ENCODE results near the gene TMEM86B.

Gene TMEM86B

DNA sequence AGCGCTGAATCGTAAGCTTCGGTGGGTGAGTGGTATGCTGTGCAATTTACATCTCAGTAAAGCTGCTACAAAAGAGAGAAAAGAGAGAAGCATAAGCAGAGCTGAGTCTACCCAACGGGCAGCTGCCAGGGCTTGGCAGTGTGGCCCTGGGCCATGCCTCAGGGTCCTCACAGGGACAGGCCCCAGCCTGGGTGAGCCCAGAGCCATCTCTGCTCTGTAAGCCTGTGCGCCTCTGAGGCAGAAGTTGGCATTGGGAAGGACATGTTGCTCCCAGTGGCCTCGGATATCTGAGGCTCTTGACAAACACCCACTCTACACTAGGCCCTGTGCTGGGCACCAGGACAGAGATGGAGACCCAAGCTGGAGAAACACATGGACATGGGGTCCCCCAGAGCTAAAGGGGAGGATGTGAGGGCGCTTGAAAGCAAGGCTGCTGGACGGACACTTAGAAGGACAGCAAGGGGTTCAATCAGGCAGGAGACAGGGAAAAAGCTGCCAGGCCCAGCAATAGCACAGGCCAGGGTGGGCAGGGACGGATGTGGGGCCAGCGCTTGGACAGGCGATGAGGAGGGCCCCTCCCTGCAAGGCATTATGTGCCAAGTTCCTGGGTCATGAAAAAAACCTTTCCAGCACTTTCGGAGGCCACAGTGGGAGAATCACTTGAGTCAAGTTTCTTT lies 15.6 kb upstream of the TMEM86B start:
- no peak for DNase-seq (ENCODE audit: low read depth)
- no peak overlapping the region for H3K4me3 ChIP-seq (ENCODE audit: low read depth, low read length)

DNA sequence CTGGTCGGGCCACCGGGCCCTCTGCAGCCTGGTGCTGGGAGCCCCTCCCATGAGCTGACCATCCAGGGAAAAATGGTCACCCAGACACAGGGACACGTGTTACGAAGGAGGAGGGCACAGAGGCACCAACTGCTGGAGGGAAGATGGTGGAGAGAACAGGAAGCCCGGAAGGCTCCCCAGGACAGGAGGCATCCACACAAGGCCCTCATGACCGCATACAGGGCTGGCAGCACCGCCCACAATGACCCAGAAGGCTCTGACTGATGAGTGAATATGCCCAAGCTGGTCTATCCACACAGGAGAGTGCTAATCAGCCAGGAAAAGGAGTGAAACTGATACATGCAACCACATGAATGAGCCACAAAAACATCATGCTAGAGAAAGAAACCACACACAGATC lies 14.0 kb upstream of the TMEM86B start:
- no peak for DNase-seq (ENCODE audit: low read depth)
- H3K4me3 ChIP-seq (ENCODE audit: low read depth, low read length), result no peak overlapping the region

DNA sequence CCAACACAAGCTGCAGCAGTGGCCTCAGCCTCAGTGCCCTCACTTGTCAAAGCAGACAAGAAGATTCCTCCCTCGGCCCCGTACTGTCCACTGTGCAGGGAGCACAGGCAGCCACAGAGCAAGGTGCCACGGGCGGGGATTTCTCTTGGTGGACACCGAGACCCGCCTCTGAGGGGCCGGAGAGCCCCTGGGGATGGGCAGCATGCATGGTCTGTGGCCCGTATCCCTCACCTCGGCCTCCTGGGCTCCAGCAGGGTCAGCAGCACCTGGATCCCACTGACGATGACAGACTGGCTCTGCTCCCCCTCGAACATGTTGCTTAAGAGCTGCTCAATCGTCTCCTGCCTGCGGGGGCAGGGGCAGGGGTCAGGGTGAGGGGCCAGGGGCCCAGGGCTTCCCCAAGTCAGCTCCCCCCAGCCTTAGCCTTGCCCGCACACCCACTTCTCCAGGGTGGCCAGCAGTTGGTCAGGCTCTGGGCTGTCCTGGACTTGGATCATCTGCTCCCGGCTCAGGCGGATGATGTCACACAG lies 13.4 kb upstream of the TMEM86B start:
- no peak overlapping the region for H3K4me3 ChIP-seq (ENCODE audit: low read depth, low read length)
- DNase-seq (ENCODE audit: low read depth), result no peak

DNA sequence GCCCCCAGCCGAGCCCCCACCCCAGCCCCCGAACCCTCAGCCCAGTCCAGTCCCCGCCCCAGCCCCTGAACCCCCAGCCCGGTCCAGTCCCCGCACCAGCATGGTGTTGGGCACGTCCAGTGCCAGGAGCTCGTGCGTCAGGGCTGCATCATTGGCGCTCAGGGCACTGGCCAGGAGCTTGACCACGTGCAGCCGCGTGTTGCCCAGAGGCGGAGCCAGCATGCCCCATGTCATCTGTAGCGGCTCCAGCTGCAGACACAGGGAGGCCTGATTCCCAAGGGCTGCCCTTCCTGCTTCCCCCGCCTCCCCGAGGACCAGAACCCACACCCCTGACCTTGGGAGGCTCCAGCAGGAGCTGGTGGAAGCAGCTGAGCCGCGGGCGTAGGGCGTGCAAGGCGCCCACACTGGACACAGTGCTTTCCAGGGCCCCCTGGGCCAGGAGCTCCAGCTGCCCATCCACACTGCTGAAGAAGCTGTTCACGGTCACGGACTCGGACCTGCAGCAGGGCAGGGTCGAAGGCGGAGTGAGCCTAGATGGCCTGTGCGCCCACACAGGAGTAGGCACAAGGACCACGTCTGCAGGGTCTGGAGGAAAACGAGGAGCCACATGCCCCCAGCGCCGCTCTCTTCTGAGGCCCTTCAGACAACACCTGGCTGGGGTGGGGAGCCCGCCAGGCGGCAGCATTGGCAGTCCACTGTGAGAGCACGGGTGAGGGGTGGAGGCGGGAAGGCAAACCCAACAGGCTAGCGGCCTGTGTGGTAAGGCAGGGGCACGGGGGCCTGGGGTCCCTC lies 12.8 kb upstream of the TMEM86B start:
- DNase-seq (ENCODE audit: low read depth), result no peak
- no peak overlapping the region for H3K4me3 ChIP-seq (ENCODE audit: low read depth, low read length)

DNA sequence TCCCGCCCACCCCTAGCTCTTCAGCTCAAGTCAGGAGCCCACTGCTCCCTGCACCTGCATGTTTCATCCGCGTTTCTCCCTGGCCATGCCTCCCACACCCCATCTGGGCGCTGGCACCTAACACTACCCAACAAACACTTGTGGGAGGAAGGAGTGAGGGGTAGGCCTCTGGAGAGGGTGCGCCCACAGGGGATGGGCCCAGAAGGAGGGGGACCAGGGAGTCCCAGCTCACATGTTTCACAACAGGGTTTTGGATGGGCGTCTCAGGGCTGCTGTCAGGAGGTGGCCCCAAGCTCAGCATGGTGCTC lies 12.1 kb upstream of the TMEM86B start:
- no peak for DNase-seq (ENCODE audit: low read depth)
- H3K4me3 ChIP-seq (ENCODE audit: low read depth, low read length), result no peak overlapping the region

DNA sequence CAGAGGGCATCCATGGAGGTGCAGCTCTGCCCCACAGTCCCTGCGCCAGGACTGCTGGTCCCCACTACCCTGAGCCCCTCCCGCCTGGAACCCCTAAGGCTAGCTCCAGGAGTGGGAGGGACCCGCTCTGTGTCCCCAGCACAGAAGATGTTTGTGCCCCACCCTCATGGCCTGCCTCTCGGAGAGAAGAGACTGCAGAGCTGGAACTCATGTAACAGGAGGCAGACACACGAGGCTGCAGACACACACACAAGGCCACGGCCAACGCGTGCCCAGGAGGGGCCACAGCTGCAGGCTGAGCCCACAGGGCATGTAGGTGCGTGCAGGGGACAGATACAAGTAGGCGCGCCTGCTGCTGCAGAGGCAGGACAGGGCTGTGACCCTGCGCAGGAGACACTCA lies 10.4 kb upstream of the TMEM86B start:
- no peak for DNase-seq (ENCODE audit: low read depth)
- H3K4me3 ChIP-seq (ENCODE audit: low read depth, low read length), result no peak overlapping the region

DNA sequence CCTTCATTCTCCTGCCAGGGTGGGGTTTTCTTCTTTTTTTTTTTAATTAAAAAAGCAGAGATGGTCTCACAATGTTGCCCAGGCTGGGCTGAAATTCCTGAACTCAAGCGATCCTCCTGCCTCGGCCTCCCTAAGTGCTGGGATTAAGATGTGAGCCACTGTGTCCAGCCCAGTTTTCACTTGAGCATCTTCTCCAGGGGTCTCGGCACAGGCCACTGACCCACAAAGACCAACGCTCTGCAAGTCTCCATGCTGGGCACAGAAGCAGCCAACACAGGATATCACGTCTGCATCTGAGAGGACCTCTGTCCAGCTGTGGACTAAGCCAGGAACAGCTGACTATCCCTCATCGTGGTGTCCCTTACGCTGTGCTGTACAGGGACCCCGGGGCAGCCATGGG lies 9.5 kb upstream of the TMEM86B start:
- no peak overlapping the region for H3K4me3 ChIP-seq (ENCODE audit: low read depth, low read length)
- DNase-seq (ENCODE audit: low read depth), result no peak

DNA sequence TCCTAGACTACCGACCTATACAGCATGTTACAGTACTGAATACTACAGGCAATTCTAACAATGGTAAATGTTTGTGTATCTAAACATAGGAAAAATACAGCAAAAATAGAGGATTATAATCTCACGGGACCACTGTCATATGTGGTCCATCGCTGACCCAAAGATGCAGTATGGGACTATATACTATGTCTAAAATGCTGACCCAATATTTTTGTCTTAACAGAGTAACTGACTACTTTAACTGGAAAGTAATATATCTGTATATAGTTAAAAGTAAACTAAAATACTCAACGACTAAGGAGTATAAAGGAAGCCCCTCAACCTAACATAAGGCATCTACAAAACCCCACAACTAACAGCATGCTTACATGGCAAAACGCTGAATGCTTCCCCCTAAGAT lies 4.4 kb upstream of the TMEM86B start:
- no peak overlapping the region for H3K4me3 ChIP-seq (ENCODE audit: low read depth, low read length)
- no peak for DNase-seq (ENCODE audit: low read depth)

DNA sequence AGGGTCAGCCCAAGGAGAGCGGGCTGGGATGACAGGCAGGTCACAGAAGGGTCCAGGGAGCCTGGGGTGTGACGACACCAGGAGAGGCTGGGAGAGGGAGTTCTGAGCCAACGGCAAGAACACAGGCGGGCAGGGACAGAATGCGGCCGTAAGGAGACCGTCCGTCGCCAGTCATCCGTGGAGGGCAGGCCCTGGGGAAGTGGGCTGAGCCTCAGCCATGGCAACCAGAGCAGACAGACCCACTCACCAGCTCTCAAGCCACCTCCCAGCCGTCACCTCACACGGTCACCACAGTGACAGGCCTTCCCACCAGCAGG lies 3.7 kb upstream of the TMEM86B start:
- H3K4me3 ChIP-seq (ENCODE audit: low read depth, low read length), result no peak overlapping the region
- no peak for DNase-seq (ENCODE audit: low read depth)

DNA sequence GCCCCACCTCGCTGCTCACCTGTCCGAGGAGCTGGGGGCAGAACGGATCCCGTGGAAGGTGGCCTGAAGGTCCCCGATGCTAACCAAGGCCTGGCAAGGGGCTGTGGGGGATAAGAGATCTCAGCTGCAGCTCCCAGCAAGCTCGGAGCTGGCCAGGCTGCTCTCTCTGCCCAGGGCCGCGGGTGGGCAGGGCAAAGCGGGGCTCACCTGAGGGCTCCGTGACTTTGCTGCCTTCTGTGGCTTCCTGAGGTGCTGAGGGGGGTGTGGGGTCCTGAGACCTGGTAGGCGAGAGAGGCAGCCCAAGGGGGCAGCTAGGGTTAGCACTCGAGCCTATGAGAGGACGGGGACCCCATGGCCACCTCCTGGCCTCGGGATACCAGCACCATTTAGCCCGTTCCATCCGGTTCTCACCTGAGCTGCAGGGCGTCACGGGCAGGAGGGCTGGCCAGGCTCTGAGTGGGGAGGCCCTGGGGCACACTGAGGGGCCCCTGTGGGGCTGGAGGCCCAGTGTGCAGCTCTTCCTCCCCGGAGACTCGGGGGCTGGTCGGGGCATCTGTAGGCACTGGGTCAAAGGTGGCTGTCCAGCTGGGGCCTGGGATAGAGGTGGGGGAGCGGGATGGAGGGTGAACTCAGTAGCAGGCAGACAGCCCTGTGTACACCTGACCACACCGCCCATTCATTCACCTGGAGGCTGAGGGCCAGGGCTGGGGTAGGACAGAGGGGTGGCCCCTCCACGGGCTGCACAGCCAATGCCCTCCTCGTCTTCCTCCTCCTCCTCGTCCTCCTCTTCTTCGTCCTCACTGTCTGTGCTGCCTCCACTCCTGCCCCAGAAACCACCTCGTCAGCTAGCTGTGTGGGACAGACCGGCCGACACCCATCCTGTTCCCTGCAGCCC lies 3.1 kb upstream of the TMEM86B start:
- no peak overlapping the region for H3K4me3 ChIP-seq (ENCODE audit: low read depth, low read length)
- DNase-seq (ENCODE audit: low read depth), result no peak

DNA sequence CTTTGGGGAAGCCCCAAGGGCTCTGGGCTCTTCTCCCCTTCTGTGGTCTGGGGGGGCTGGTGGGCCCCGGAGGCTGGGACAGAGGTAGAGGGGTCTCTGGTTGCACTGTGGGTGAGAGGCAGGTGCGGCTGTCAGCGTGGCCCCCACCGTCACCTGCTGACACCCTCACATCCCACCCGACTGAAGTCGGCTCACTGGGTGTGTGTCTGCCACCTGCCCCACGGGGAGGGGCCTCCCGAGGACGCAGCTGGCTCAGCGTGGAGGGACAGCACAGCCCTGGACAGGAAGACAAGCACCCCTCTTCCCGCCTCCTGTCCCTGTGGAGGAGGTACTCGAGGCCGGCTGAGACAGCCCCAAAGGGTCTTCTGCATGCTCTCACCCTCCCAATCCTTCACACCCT lies 2.2 kb upstream of the TMEM86B start:
- H3K4me3 ChIP-seq (ENCODE audit: low read depth, low read length), result no peak overlapping the region
- DNase-seq (ENCODE audit: low read depth), result no peak

DNA sequence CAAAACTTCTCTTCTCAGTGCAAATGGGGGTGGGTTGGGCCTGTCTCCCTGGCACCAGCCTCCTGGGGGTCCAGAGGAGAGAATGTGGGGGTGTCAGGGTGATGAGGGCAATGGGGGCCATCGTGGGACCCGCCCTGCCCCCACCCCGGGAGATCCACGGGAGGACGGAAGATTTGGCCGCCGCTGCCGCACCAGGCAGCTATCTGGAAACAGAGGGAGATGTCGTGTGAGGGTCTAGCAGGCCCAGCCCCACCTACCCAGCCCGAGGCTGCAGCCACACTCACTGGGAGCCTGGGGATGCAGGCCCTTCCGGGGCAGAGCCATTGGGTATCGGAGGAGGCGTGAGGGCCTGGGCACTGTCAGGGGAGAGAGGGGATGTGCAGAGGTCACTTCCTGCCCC lies 1.8 kb upstream of the TMEM86B start:
- no peak for DNase-seq (ENCODE audit: low read depth)
- H3K4me3 ChIP-seq (ENCODE audit: low read depth, low read length), result no peak overlapping the region

DNA sequence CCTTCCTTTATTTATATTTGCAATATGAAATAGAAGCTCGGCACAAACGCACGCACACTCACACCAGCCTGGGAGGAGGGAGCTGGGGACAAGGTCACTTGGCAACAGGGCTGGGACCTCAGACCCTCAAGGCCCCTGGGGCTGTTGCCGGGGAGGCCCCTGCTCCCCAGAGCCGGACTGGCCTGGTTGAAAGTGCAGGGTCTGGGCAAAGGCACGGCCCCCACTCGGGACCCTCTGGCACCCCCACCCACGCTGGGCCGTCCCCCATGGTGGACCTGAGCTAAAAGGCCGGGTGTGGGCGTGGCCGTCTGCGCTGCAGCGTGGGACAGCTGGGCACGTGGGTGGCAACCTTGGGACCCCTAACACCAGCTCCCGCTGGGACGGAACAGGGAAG lies 1.2 kb upstream of the TMEM86B start:
- no peak for DNase-seq (ENCODE audit: low read depth)
- H3K4me3 ChIP-seq (ENCODE audit: low read depth, low read length), result no peak overlapping the region

DNA sequence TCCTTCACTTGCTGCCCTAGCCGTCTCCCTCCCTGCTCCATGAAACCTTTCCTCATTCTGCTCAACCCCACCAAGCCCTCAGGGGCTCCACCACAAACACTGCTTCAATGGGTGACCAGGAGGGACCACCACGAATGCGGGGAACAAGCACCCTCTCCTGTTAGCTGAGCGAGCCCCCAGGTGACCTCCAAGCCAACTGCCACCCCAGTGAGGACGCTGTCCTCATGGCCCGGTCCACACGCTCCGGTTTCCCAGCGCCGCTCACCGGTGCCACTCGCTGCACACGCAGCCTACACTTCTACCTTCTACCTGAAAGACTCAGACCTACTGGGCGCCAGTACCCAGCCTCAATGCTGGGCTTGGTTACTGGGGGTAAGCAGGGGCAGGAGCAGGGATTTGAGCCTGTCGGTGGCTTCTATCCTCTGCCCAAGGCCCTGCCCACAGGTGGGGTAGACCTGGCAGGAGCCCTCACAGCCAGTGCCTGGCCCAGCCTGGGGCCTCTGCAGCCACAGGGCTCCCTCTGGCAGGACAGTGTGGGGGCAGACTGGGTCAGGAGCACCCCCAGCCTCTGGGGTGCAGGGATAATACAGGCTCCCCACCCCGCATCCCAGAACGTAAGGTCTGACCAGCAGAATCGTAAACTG lies 704 bp upstream of the TMEM86B start:
- H3K4me3 ChIP-seq (ENCODE audit: low read depth, low read length), result no peak overlapping the region
- DNase-seq (ENCODE audit: low read depth), result no peak

DNA sequence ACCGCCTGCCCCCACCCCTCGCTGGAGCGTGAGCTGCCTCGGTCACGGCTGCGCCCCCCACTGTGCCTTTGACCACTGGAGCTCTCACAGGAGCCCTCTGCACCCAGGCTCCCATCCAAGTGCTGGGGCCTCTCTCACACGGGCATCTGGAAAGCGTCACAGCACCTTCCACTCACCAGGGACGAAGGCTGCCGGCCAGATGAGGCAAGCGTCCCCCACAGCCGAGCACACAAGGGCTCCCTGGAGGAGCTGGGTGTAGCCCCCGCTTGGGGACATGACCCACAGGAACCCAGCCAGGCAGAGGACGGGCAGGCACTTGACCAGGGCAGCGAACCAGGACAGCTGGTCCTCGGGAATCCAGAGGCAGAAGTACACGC lies 560 bp downstream of the TMEM86B start:
- no peak for DNase-seq (ENCODE audit: low read depth)
- no peak overlapping the region for H3K4me3 ChIP-seq (ENCODE audit: low read depth, low read length)

DNA sequence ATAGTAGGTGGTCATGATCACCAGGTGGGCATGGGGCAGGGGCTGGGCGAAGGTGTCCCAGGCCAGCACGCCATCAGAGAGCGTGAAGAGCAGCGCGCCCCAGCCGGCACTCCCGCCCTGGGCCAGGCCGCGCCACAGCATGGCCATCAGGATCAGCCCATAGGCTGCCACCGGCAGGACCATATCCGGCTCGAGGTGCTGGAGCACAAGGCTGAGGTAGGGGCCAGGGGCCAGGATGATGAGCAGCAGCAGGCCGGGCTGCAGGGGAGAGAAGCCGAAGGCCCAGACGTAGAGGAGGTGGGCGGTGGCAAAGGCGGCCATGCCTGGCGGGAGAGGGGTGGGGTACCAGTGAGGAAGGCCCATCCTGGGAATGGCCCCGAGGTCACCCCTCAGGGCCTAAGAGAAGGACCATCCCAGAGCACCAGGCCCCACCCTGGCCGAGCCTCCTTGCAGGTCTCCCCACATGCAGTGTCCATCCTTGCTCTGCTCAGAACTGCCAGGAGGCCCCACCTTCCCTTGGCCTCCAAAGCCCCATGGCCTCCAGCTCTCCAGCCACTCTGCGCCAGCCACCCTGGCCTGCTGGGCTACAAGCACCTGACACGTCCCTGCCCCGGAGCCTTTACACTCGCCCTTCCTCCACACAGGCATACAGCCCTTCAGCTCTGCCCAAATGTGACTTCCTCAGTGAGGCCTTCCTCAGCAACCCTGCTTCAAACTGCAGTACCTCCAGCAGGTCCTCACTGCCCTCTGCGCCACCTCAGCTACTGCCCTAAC lies 1.1 kb downstream of the TMEM86B start:
- no peak for DNase-seq (ENCODE audit: low read depth)

DNA sequence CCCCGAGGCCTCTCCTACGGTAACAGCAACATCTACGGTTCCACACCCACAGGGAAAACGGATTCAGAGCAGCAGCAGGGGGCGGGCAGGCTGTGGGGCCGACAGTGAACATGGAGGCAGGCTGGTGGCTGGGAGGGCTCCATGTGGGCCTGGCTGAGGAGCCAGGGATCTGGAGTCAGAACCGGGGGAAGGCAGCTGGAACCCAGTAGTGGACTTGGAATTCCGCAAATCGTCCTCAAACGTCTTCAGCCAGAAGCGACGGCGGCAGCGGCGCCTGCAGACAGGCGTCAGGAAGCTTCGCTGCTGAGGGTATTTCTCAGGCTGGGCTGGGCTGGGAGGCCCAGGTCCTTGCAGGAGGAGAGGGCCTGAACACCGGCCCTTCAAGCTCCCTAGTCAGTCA lies 1.8 kb downstream of the TMEM86B start:
- DNase-seq (ENCODE audit: low read depth), result no peak
- H3K4me3 ChIP-seq (ENCODE audit: low read depth, low read length), result no peak overlapping the region

More for the DNA sequence above, 1.1 kb downstream of the TMEM86B start:
- H3K4me3 ChIP-seq (ENCODE audit: low read depth, low read length), result no peak overlapping the region

DNA sequence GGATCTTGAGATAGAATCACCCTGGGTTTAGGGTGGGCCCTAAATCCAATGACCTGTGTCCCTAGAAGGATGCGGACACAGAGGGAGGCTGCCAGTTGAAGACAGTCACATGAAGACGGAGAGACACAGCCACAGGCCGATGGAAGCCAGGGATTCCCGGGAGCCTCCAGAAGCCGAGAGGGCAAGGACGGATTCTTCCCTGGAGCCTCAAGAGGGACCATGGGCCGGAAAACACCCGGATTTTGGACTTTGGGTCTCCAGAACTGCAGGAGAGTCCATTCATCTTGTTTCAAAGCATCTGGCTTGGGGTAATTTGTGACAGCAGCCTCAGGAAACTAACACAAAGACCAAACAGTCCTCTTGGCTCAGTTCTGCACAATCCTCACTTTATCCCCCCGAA lies 2.3 kb downstream of the TMEM86B start:
- DNase-seq (ENCODE audit: low read depth), result no peak
- no peak overlapping the region for H3K4me3 ChIP-seq (ENCODE audit: low read depth, low read length)

DNA sequence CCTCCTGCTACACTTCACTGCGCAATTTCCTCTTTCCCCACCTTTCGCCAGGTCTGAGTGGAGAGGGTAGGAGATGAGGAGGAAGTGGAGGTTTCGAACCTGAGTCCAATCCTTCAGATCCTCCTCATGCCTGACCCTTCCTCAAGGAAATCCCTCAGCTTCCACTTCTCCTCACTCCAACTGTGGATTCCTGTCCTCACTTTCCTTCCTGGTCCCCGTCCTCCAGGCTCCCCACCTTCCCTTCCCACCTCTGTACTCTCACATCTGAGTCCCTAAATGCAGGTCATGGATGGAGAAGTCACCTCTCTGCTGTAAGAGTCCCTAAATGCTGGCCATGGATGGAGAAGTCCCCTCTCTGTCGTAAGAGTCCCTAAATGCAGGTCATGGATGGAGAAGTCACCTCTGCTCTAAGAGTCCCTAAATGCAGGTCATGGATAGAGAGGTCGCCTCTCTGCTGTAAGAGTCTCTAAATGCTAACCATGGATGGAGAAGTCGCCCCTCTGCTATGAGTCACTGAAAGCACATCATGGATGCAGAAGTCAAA lies 3.1 kb downstream of the TMEM86B start:
- DNase-seq (ENCODE audit: low read depth), result no peak
- no peak overlapping the region for H3K4me3 ChIP-seq (ENCODE audit: low read depth, low read length)
